ENCODE data around the gene PTTG1IP. TPM values are rescaled to one million over a fixed set of nuclear protein-coding genes. Genes with fewer than 3 reads are reported as not detected.
A peak's percentile ranks its signal among the peaks of the same experiment; 100 is the strongest.

PTTG1IP gene
- total and polyA plus RNA-seq, 2 of the 13 experiments (the other 11 are each of a cell fraction or from before 2014, with no cell fraction given) = 161 to 700 TPM

GRCh38 chr21:44872649-44873355 is 688 bp downstream of the PTTG1IP start (continued):
- TF ChIP-seq ZNF609 (CRISPR knock-in tag; IDR thresholded peaks at IDR 0.05; ENCODE audit: borderline replicate concordance) (no peak), KDM1A (CRISPR knock-in tag; IDR thresholded peaks at IDR 0.05) (no peak), SRSF4 (IDR thresholded peaks at IDR 0.05; ENCODE audit: low read depth, low read length, poor library complexity, severe bottlenecking) (no peak), STAG1 (CRISPR knock-in tag; IDR thresholded peaks at IDR 0.05) (no peak), ZNF749 (CRISPR knock-in tag; IDR thresholded peaks at IDR 0.05; ENCODE audit: borderline replicate concordance) (no peak), TCF12 (IDR thresholded peaks at IDR 0.05) (no peak), TCF12 (CRISPR knock-in tag; IDR thresholded peaks at IDR 0.05) (no peak), ZNF558 (CRISPR knock-in tag; IDR thresholded peaks at IDR 0.05; ENCODE audit: borderline replicate concordance) (0 out of 2 replicates have a peak, but pooled peaks have one; percentile 40), GABPB1 (CRISPR knock-in tag; IDR thresholded peaks at IDR 0.05) (no peak), TFE3 (CRISPR knock-in tag; IDR thresholded peaks at IDR 0.05) (no peak), ZNF17 (CRISPR knock-in tag; IDR thresholded peaks at IDR 0.05) (no peak), HIC2 (CRISPR knock-in tag; IDR thresholded peaks at IDR 0.05; ENCODE audit: low read depth) (no peak), ZNF614 (CRISPR knock-in tag; IDR thresholded peaks at IDR 0.05; ENCODE audit: borderline replicate concordance) (no peak), MEF2D (CRISPR knock-in tag; IDR thresholded peaks at IDR 0.05) (no peak), SIN3A (IDR thresholded peaks at IDR 0.05; ENCODE audit: borderline replicate concordance, low read depth, low read length) (peak; percentile 35; the same call in 1 of the 2 replicates), ZNF572 (CRISPR knock-in tag; IDR thresholded peaks at IDR 0.05) (peak; percentile 26; the same call in 1 of the 2 replicates), ZNF343 (CRISPR knock-in tag; IDR thresholded peaks at IDR 0.05) (no peak), ZKSCAN1 (IDR thresholded peaks at IDR 0.05; ENCODE audit: low read length) (no peak), AGO1 (IDR thresholded peaks at IDR 0.05; ENCODE audit: low read depth, low read length, poor library complexity, severe bottlenecking) (peak; percentile 45), SIN3B (IDR thresholded peaks at IDR 0.05; ENCODE audit: low read length) (no peak), ZNF564 (CRISPR knock-in tag; IDR thresholded peaks at IDR 0.05) (no peak), SIX4 (CRISPR knock-in tag; IDR thresholded peaks at IDR 0.05) (no peak)

Data from HepG2 (cell line).